ENCODE data around the gene ZFR2. TPM values are rescaled to one million over a fixed set of nuclear protein-coding genes. Genes with fewer than 3 reads are reported as not detected.

The ZFR2 gene
- total RNA-seq, 1 experiment from 2014 or later = not detected

DNA sequence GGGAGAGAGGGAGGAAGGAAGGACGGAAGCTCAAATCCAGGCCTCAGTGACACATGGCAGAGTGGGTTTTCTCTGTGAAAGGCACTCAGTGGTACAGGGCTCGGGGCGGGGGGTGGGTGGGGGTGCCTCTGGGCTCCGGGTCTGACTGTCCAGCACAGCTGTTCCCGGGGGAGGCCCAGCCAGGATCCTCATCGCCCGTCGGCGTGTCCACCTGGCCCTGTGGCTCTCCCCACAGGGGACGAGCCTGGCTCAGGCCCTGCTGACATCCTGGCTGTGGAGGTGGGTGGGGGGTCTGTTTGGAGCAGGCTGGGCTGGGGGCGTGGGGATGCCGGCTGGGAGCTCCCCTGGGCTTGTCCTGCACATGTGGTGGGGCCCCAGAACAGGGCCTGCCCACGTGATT is 64.4 kb downstream of the ZFR2 start:
- peak; percentile 45 to 53 for DNase-seq
- Histone ChIP-seq H3K4me1 (peaks cover 4% of the 10 kb centered on the region; the same call in 1 of the 2 replicates), H3K4me3 (no peak overlapping the region), H3K9me3 (replicated peaks) (no peaks in the 10 kb centered on the region), H3K27ac (no peak overlapping the region), H3K36me3 (no peaks in the 10 kb centered on the region), H3K27me3 (peaks cover 20% of the 10 kb centered on the region)

DNA sequence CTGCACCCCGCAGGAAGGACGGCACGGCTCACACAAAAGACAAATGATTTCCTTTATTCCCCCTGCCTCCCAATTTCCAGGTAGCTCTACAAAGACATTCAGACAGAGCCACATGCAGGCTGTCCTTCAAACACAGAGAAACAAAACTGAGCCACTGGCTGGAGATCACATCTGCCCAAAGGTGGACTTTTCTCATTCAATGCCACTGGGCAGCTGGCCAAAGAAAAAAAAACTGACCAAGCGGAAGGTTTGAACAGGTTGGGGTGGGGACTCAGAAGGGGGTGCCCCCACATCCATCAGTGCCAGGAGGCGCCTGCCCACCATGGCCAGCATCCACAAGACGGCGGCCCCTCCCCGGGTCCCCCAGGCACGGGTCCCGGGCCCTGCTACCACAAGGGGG is 64.9 kb downstream of the ZFR2 start:
- H3K27ac ChIP-seq = no peak overlapping the region
- H3K27me3 ChIP-seq = peaks cover 20% of the 10 kb centered on the region
- H3K4me1 ChIP-seq = peaks cover 4% of the 10 kb centered on the region; the same call in 1 of the 2 replicates
- no peak overlapping the region for H3K4me3 ChIP-seq
- H3K9me3 ChIP-seq (replicated peaks) = no peaks in the 10 kb centered on the region
- H3K36me3 ChIP-seq = no peaks in the 10 kb centered on the region
- peak in 1 of 2 experiments; percentile 24 for DNase-seq

DNA sequence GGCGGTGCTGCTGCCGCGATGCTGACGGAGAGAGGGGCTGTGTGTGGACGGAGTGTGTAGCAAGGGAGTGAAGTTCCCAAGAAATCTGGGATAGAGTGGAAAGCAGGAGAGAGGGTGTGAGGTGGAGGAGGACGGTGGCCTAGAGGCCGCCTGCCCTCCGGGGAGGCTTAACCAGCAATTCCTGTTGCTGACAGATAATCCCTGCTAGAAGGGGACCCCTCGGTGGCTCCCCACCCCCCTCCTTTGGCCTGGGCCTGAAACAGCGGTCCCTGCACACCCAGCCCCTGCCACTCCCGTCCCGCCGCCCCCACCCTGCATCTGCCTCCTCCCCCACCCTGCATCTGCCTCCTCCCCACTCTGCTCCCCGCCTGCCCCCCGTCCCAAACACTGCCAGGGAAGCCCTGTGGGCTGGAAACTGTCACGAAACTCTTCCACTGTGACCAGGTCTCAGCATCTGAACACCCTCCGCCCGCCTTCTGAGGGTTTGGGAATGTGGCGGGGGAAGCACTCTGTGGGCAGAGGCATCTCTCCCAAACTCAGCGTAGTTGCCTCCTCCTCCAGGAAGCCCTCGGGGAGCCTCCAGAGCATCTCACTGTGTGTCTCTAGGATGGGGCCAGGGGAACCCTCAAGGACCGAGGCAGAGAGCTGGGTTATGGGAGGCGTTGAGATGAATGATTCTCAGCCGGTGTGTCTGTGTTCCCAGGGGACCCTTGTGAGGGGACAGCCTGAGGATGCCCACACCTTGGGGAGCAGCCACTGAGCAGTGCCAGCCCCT is 65.5 kb downstream of the ZFR2 start:
- peaks cover 20% of the 10 kb centered on the region for H3K27me3 ChIP-seq

DNA sequence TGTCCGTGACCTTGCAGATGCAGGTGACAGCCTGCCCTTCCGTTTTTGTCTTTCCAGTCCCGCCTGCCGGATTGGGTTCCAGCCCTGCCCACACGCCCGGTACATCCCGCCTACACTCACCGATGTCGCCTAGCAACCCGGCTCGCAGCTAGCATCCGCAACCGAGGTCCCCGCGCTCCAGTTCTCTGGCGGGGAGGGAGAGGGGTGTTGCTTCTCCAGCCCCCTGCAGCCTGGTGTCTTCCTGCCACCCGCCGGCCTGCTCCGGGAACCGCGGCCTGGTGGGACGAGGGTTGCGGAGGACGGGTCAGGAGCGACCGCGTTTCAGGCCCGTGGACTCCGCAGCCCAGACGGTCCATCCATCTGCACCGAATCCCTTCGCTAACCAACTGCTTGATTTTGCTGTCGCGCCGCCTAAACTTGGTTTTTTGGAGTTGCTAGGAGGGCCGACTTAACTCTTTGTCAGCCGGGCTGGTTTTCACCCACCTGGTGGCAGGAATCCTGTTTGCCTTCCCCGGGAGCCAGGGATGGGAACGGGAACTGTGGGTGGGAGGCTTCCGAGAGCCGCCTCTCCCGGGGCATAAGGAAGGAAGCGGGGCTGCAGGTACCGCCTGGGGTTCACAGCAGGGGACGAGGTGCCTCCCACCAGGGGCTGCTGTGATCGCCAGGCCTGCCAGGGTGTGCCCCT is 67.3 kb downstream of the ZFR2 start:
- Histone ChIP-seq H3K4me3 (no peak overlapping the region), H3K36me3 (no peaks in the 10 kb centered on the region), H3K27me3 (peaks cover 20% of the 10 kb centered on the region), H3K4me1 (peaks cover 4% of the 10 kb centered on the region; the same call in 1 of the 2 replicates), H3K9me3 (replicated peaks) (peaks cover 3% of the 10 kb centered on the region; the same call in 1 of the 2 replicates), H3K27ac (no peak overlapping the region)
- no peak for DNase-seq

More for the DNA sequence above, 65.5 kb downstream of the ZFR2 start:
- DNase-seq = no peak
- Histone ChIP-seq H3K4me3 (no peak overlapping the region), H3K4me1 (peaks cover 4% of the 10 kb centered on the region; the same call in 1 of the 2 replicates), H3K27ac (no peak overlapping the region), H3K9me3 (replicated peaks) (no peaks in the 10 kb centered on the region), H3K36me3 (no peaks in the 10 kb centered on the region)

DNA sequence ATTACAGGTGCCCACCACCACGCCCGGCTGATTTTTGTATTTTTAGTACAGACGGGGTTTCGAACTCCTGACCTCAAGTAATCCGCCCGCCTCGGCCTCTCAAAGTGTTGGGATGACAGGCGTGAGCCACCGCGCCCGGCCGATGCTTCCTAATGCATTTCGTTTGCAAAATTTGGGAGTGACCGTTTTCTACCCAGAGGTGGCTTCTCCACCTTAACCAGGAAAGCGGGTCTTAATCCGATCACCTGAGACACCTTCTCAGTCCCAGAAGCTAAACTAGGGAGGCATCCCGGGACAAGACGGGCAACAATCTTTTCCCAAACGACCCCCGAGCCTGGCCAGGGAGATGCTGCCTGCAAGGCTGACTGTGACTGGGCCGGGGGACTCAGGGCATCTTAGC is 67.8 kb downstream of the ZFR2 start:
- Histone ChIP-seq H3K36me3 (no peaks in the 10 kb centered on the region), H3K27me3 (peaks cover 20% of the 10 kb centered on the region), H3K4me1 (peaks cover 4% of the 10 kb centered on the region; the same call in 1 of the 2 replicates), H3K27ac (no peak overlapping the region), H3K4me3 (no peak overlapping the region), H3K9me3 (replicated peaks) (peaks cover 4% of the 10 kb centered on the region; the same call in 1 of the 2 replicates)
- DNase-seq = no peak

DNA sequence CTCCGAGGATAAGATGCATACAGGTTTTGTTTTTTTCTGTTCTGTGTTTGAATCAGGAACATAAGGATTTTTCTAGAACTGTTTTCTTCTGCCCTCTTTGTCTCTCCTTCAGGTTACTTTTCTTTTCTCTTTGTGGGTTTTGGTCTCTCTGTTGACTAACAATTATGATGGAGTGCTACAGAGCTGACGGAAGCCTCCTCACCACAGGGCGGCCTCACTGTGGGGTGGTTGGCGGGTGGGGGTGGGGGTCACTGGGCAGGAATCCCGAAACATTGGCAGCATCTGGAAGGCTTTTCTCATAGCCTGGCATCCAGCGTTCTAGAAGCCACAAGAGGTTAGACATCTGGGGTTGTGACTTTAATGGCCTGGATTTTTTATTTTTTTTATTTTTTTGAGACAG is 70.7 kb downstream of the ZFR2 start:
- H3K9me3 ChIP-seq (replicated peaks) = peaks cover 4% of the 10 kb centered on the region; the same call in 1 of the 2 replicates
- H3K27ac ChIP-seq = no peak overlapping the region
- no peaks in the 10 kb centered on the region for H3K4me1 ChIP-seq
- no peaks in the 10 kb centered on the region for H3K36me3 ChIP-seq
- H3K27me3 ChIP-seq = peaks cover 20% of the 10 kb centered on the region
- DNase-seq = no peak
- H3K4me3 ChIP-seq = no peak overlapping the region

DNA sequence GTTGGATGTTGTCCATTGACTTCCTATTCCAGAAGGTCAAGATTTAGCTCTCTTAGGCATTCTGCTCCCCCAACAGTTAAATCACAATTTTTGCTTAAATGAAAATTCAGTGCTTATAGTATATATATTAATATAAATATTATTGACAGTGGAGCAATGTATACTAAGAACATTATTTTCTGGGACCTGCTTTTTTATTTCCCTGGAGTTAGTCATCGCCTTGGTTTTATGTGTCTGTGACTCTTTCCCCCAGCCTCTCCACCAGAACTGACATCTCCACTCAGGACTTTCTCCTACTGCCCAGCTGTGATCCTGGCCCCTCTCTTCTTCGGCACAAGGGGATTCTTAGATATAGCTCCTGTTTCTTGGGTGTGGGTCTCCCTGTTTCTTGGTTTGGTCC is 72.5 kb downstream of the ZFR2 start:
- no peak overlapping the region for H3K27ac ChIP-seq
- H3K4me1 ChIP-seq = no peaks in the 10 kb centered on the region
- H3K9me3 ChIP-seq (replicated peaks) = peaks cover 4% of the 10 kb centered on the region; the same call in 1 of the 2 replicates
- no peak overlapping the region for H3K4me3 ChIP-seq
- DNase-seq = no peak
- H3K27me3 ChIP-seq = peaks cover 7% of the 10 kb centered on the region
- H3K36me3 ChIP-seq = no peaks in the 10 kb centered on the region

DNA sequence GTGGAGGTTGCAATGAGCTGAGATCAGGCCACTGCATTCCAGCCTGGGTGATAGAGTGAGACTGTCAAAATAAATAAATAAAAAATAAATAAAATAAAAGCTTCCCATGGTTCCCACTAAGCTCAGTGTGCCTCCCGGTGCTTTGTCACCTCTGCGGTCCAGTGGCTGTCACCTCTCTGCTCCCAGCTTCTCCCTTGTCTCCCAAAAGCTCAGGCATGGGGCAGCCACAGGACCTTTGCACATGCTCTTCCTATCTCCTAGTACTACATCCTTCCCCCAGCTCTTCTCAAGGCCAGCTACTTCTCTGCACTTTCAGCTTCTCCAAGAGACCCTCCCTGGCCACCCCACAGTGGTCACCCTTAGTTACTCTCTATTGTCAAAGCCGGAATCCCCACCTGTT is 75.0 kb downstream of the ZFR2 start:
- H3K9me3 ChIP-seq (replicated peaks) = peaks cover 4% of the 10 kb centered on the region; the same call in 1 of the 2 replicates
- no peaks in the 10 kb centered on the region for H3K4me1 ChIP-seq
- no peak for DNase-seq
- H3K27ac ChIP-seq = no peak overlapping the region
- H3K27me3 ChIP-seq = no peaks in the 10 kb centered on the region
- no peak overlapping the region for H3K4me3 ChIP-seq
- no peaks in the 10 kb centered on the region for H3K36me3 ChIP-seq

DNA sequence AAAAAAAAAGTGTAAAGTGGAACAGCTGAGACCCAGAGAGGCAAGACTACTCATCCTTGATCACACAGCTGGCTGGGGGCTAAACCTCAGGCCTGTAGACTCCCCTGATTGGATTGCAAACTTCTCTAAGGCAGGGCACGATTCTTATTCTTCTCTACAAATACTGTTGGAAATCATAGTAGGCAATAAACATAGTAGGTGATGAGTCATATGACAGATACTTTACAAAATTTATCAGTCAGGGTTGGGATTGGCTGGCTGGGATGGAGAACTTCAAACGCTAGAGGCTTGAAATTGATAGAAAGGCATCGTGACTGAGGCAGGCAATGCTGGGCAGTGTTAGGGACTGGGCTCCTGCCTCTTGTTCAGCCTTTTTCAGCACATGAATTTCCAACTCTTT is 76.7 kb downstream of the ZFR2 start:
- DNase-seq = no peak
- H3K36me3 ChIP-seq = no peaks in the 10 kb centered on the region
- H3K27me3 ChIP-seq = no peaks in the 10 kb centered on the region
- no peaks in the 10 kb centered on the region for H3K4me1 ChIP-seq
- H3K4me3 ChIP-seq = no peak overlapping the region
- H3K27ac ChIP-seq = no peak overlapping the region
- H3K9me3 ChIP-seq (replicated peaks) = peaks cover 4% of the 10 kb centered on the region; the same call in 1 of the 2 replicates

DNA sequence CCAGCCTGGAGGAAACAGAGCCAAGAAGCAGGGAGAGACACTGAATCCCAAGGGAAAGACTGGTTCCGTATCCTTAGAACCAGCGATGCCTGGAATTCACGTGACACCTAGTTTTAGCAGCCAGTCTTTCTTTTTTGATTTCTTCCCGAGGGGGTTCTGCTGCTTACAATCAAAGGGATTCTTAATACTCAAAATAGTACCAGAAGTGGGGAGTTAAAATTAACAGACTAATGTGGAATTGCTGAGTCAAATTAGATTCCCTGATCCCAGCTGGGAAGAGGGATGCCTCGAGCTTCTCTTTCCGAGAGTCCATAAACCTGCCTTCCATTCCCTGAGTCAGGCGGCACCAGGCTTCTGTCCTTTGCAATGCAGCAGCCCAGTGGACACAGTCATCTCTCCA is 77.9 kb downstream of the ZFR2 start:
- no peak overlapping the region for H3K4me3 ChIP-seq
- no peak for DNase-seq
- no peaks in the 10 kb centered on the region for H3K27me3 ChIP-seq
- H3K9me3 ChIP-seq (replicated peaks) = no peaks in the 10 kb centered on the region
- H3K4me1 ChIP-seq = no peaks in the 10 kb centered on the region
- H3K36me3 ChIP-seq = no peaks in the 10 kb centered on the region
- H3K27ac ChIP-seq = no peak overlapping the region

DNA sequence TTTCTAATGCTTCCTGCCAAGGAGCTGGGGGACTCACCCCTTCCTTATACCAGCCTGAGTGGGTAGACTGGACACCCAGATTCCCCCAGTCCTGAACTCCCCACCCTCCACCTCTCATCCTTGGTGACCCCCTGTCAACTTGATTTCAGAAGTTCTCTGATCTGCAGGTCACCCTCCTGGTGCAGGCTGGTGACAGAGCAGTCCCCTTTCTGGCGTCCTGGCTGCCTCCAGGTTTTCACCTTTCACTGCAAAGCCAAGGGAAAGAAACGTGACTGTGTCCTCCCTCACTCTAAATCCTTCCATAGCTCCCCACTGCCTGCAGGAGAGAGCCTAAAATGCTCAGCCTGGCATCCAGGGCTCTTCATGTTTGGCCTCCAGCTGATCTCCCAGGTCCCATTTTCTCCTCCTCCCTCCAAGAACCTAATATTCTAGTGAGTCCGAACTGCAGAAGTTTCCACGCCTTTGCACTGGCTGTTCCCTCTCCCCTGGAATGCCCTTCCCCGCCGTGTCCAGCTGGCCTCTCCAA is 78.6 kb downstream of the ZFR2 start:
- no peak overlapping the region for H3K27ac ChIP-seq
- H3K4me1 ChIP-seq = no peaks in the 10 kb centered on the region
- no peak overlapping the region for H3K4me3 ChIP-seq
- DNase-seq = no peak
- H3K36me3 ChIP-seq = no peaks in the 10 kb centered on the region
- H3K27me3 ChIP-seq = no peaks in the 10 kb centered on the region
- no peaks in the 10 kb centered on the region for H3K9me3 ChIP-seq (replicated peaks)

DNA sequence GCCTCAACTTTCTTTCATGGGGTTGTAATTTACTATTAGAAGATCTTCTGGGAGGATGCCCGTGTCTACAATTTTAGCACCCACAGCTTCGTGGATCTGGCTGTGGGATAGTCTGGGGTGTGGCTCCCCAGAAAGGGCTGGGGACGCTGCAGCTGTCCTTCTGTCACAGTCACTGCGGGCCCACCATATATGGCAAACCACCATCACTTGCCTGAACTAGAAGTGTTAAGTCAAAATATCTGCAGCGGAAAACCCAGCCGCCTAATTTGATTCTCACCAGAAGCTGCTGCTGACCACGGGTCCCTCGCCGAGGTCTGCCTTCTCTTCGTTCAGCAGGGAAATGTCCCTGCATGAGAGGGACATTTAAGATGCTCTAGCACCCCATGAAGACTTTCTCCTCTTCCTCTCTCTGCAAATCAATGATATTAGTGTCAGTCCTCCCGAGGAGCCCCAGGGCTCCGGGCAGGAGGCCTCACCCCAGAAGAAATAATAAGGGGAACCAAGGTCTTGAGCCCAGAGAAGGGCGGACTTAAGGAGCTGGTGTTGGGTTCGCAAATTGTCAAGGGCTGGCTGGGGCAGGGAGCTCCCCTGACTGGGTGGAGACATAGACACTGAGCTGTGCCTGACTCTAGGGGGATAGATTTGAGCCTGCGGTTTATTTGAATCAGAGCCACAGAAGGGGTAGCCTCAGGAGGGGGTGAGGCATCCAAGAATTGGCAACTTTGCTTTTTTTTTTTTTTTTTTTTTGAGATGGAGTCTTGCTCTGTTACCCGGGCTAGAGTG is 79.7 kb downstream of the ZFR2 start:
- DNase-seq = no peak
- no peaks in the 10 kb centered on the region for H3K36me3 ChIP-seq
- H3K27me3 ChIP-seq = no peaks in the 10 kb centered on the region
- H3K4me3 ChIP-seq = no peak overlapping the region
- H3K27ac ChIP-seq = no peak overlapping the region
- no peaks in the 10 kb centered on the region for H3K4me1 ChIP-seq
- no peaks in the 10 kb centered on the region for H3K9me3 ChIP-seq (replicated peaks)

DNA sequence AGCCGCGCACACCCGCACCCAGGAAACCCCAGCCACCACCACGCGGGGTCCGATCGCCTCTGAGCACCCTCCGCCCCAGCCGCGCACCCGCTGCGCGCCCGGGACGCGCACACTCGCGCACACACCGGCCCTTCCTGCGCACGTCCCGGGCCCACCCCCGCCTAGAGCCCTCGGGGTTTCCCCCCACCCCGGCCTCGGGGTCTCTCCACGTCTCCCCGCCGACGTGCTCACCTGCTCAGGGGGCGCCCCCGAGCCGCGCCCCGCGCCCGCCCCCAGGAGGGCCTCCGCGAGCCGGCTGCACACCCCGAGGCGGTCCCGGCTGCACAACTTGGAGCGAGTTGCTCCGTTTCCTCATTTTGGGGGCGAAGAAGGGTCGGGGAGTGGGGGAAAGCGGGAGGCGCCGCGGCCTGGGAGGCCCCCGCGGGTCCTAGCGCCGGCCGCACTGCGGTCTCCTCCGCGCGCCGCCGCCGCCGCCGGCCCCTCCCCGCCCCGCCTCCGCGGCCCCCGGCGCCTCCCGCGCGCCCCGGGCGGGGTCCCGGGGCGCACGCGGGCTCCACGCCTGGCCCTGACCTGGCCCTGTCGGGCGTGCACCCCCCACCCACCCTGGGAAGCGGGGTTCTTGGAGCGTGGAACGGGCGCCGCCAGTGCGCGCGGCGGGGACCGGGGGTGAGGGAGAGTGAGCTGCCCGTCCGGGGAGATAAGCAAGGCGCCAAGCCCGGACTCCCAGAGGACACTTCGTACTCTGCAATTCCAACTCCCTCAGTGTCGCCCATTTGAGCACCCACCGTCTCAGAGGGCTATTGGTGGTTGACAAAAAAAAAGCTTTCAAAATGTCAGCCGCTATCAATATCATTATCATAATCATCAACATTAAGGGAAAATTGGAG is 82.7 kb downstream of the ZFR2 start, which contains the start of gene MATK:
Gene MATK, minus strand, starts transcription at position 444 of the 887 bp plus-strand sequence. CDS start 1,246 bp downstream, outside the sequence.
- Histone ChIP-seq H3K36me3 (no peaks in the 10 kb centered on the region), H3K4me3 (no peak within 1 kb of the TSS), H3K4me1 (no peaks in the 10 kb centered on the region), H3K27ac (no peak within 1 kb of the TSS), H3K27me3 (no peaks in the 10 kb centered on the region), H3K9me3 (replicated peaks) (no peaks in the 10 kb centered on the region; the same call in 1 of the 2 replicates)
- DNase-seq = no peak
